GM18519 (cell line): ENCODE results near the gene ZNF213.
"Not testable (repeated sequence)": the region's sequence is repeated elsewhere in the genome, so short reads cannot be mapped to it uniquely, and the experiment has no call there.

ENCODE experiments used
- ATAC-seq: cut with Tn5 transposase; IDR thresholded peaks from one replicate; pipeline ENCODE4 v1.9.1; 2021; ENCODE audit warnings: mild to moderate bottlenecking, moderate library complexity; ENCODE audit not compliant: unreplicated experiment, low FRiP score

ZNF213 gene

GRCh38 chr16:3164121-3164991 lies 29.5 kb downstream of the ZNF213 start:
- no peak for ATAC-seq

- no peak for ATAC-seq
Observed at GRCh38 chr16:3165111-3165822, 30.4 kb downstream of the ZNF213 start.

GRCh38 chr16:3166505-3166886 lies 31.7 kb downstream of the ZNF213 start:
- ATAC-seq = no peak

GRCh38 chr16:3168729-3169128 lies 33.9 kb downstream of the ZNF213 start:
- ATAC-seq = not testable (repeated sequence)

GRCh38 chr16:3170440-3171180 lies 35.8 kb downstream of the ZNF213 start:
- ATAC-seq = no peak

GRCh38 chr16:3171181-3171854 lies 36.5 kb downstream of the ZNF213 start:
- ATAC-seq = no peak

GRCh38 chr16:3171855-3172593 lies 37.2 kb downstream of the ZNF213 start:
- ATAC-seq = no peak

- no peak for ATAC-seq
Observed at GRCh38 chr16:3173892-3174617, 39.2 kb downstream of the ZNF213 start.

GRCh38 chr16:3174618-3175148 lies 39.9 kb downstream of the ZNF213 start:
- ATAC-seq = no peak

GRCh38 chr16:3175157-3176093 lies 40.6 kb downstream of the ZNF213 start:
- no peak for ATAC-seq

- no peak for ATAC-seq
Observed at GRCh38 chr16:3179651-3180050, 44.8 kb downstream of the ZNF213 start.

GRCh38 chr16:3180445-3180878 lies 45.6 kb downstream of the ZNF213 start:
- no peak for ATAC-seq

GRCh38 chr16:3182293-3182607 lies 47.4 kb downstream of the ZNF213 start:
- ATAC-seq = not testable (repeated sequence)

GRCh38 chr16:3182608-3183444 lies 48.0 kb downstream of the ZNF213 start:
- ATAC-seq = no peak

GRCh38 chr16:3183445-3184139 lies 48.8 kb downstream of the ZNF213 start:
- no peak for ATAC-seq

- ATAC-seq = no peak
Observed at GRCh38 chr16:3186946-3187690, 52.3 kb downstream of the ZNF213 start.
